ENCODE data around the gene CETN2. TPM values are rescaled to one million over a fixed set of nuclear protein-coding genes. Genes with fewer than 3 reads are reported as not detected.
"Not testable (repeated sequence)": the region's sequence is repeated elsewhere in the genome, so short reads cannot be mapped to it uniquely, and the experiment has no call there.

Gene CETN2
- total RNA-seq, 2 donors from 2014 or later, result 20.3 to 24.5 TPM

- intact Hi-C loops (cut with DNase I), result no loop called here
- ATAC-seq (no peak), DNase-seq (no peak)
Observed at GRCh38 chrX:152842772-152843338, 12.3 kb upstream of the CETN2 start.

- ATAC-seq; intact Hi-C loops (cut with DNase I); DNase-seq: not testable (repeated sequence)
Observed at GRCh38 chrX:152835470-152835869, 4.9 kb upstream of the CETN2 start.

GRCh38 chrX:152833378-152833777 lies 2.8 kb upstream of the CETN2 start:
- ATAC-seq, result no peak
- DNase-seq, result no peak
- intact Hi-C loops (cut with DNase I), result no loop called here

GRCh38 chrX:152832520-152832919 lies 2.0 kb upstream of the CETN2 start:
- no peak for DNase-seq
- ATAC-seq, result no peak
- intact Hi-C loops (cut with DNase I), result no loop called here

- ATAC-seq (peak in 1 of 2 donors; percentile 1), DNase-seq (no peak)
- intact Hi-C loops (cut with DNase I), result no loop called here
Observed at GRCh38 chrX:152831391-152831790, 834 bp upstream of the CETN2 start.

GRCh38 chrX:152824841-152825374 lies 5.6 kb downstream of the CETN2 start:
- ATAC-seq, result no peak
- intact Hi-C loops (cut with DNase I), result no loop called here
- DNase-seq, result no peak

GRCh38 chrX:152823657-152824056 lies 6.9 kb downstream of the CETN2 start:
- DNase-seq, result no peak
- ATAC-seq, result no peak
- intact Hi-C loops (cut with DNase I), result no loop called here

GRCh38 chrX:152822383-152823086 lies 8.0 kb downstream of the CETN2 start:
- no peak for DNase-seq
- intact Hi-C loops (cut with DNase I), result no loop called here
- ATAC-seq, result no peak

- intact Hi-C loops (cut with DNase I), result no loop called here
- ATAC-seq (no peak), DNase-seq (no peak)
Observed at GRCh38 chrX:152821145-152821765, 9.3 kb downstream of the CETN2 start.

- ATAC-seq (no peak), DNase-seq (no peak)
- intact Hi-C loops (cut with DNase I), result no loop called here
Observed at GRCh38 chrX:152819732-152820131, 10.8 kb downstream of the CETN2 start.

GRCh38 chrX:152819266-152819665 lies 11.3 kb downstream of the CETN2 start:
- intact Hi-C loops (cut with DNase I), result no loop called here
- no peak for ATAC-seq
- no peak for DNase-seq

GRCh38 chrX:152818356-152818755 lies 12.2 kb downstream of the CETN2 start:
- intact Hi-C loops (cut with DNase I), result no loop called here
- DNase-seq (no peak), ATAC-seq (no peak)

- DNase-seq (no peak), ATAC-seq (no peak)
- intact Hi-C loops (cut with DNase I), result loop anchor here in 1 of 2 donors (2.0 kb wide), 1 partner anchor 174 kb away; no protein-coding TSS in a partner anchor
Observed at GRCh38 chrX:152817078-152817764, 13.3 kb downstream of the CETN2 start.

- intact Hi-C loops (cut with DNase I), result loop anchor here in 1 of 2 donors (5.0 kb wide), 1 partner anchor 1062 kb away; no protein-coding TSS in a partner anchor
Observed at GRCh38 chrX:152814048-152814447, 16.5 kb downstream of the CETN2 start.

GRCh38 chrX:152813206-152813605 lies 17.4 kb downstream of the CETN2 start:
- ATAC-seq, result no peak
- no peak for DNase-seq
- intact Hi-C loops (cut with DNase I), result loop anchor here in 1 of 2 donors (5.0 kb wide), 1 partner anchor 1061 kb away; no protein-coding TSS in a partner anchor

More at GRCh38 chrX:152814048-152814447, 16.5 kb downstream of the CETN2 start:
- no peak for ATAC-seq
- DNase-seq, result no peak

GRCh38 chrX:152810403-152810802 lies 20.2 kb downstream of the CETN2 start:
- no peak for ATAC-seq
- intact Hi-C loops (cut with DNase I), result loop anchor here in 1 of 2 donors (5.0 kb wide), 1 partner anchor 1058 kb away; no protein-coding TSS in a partner anchor
- DNase-seq, result no peak

- DNase-seq (no peak), ATAC-seq (no peak)
- intact Hi-C loops (cut with DNase I), result no loop called here
Observed at GRCh38 chrX:152806035-152806434, 24.5 kb downstream of the CETN2 start.

- intact Hi-C loops (cut with DNase I), result no loop called here
- no peak for DNase-seq
- no peak for ATAC-seq
Observed at GRCh38 chrX:152798945-152799344, 31.6 kb downstream of the CETN2 start.

- intact Hi-C loops (cut with DNase I); ATAC-seq: not testable (repeated sequence)
Observed at GRCh38 chrX:152787062-152787461, 43.5 kb downstream of the CETN2 start.

More at GRCh38 chrX:152787062-152787461, 43.5 kb downstream of the CETN2 start:
- DNase-seq, result not testable (repeated sequence)

All from left cardiac atrium (tissue), 4 donors.